HCEC 1CT (cell line): ENCODE results near the gene METTL26.

Experiments used
- DNase-seq: peaks from one replicate; pipeline ENCODE4 v3.0.0-alpha.2; 2017

The METTL26 gene

DNA sequence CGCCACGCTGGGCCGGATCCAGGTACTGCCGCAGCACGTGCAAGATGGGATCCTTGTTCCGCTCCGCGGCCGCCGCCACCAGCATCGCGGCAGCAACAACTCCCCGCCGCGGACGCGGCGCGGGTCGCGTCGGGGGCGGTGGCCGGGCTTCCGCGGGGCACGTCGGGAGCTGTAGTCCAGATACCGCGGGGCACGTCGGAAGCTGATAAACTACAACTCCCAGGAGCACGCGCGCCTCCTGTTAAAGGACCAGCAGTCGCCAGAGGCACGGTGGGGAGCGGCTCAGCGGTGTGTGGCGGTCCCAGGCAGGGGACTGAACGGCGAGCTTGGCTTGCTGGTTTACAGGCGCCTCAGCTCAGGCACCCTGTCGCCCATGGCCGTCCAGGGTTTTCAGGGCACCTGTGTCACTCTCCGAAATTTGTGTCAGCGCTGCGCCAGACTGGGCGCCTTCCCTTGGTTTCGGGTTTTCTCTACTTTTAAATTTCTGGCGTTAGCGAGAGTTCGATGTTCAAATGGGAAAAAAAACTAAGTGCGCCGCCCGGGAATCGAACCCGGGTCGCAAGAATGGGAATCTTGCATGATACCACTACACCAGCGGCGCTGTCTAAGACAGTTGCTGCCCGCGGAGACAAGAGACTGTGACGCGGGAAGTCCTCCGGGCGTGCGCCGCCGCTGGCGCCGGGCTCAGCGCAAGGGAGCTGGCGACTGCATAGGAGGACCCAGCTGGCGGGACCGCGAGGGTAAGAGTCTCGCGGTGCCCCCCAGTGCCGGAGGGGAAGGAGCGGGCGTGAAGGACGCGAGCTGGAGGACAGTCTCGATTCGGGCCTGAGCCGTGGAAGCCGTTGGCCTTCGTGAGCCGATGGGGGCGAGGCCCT is at the start of gene METTL26:
METTL26 (minus strand) TSS at position 100 of the 875 bp plus-strand sequence; CDS start at position 85, 15 bp downstream.
- DNase-seq: peak; percentile 93

DNA sequence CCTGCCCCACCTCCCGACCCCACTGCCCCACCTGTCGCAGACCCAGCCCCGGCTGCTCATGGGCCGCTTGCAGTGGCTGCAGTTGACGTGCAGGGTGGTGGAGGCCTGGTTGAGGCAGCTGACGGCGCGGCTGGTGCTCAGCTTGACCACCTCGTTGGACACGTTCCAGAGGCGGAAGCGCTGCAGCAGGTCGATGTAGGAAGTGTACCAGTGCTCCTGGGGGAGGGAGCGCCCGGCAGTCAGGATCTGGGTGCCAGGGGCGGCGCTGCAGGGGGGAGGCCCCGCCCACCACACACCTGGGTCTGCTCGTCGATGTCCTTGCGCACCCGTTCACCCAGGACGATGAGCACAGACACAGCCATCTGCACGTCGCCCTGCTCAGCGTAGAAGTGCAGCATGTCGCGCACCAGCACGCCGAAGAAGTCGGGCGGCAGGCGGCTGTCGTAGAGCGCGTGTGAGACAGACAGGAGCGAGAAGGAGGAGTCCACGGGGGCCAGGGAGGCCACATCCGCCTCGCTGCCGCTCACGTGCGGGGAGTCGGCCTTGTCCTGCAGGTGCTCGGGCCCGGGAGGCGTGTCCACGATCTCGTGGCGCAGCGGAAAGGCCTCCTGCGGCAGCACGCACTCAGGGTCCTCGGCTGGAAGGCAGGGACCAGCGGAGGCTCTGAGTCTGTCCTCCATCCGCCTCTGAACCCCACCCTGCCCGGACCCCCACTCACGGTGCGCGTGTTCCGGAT is 49.0 kb upstream of the METTL26 start:
- DNase-seq: no peak

DNA sequence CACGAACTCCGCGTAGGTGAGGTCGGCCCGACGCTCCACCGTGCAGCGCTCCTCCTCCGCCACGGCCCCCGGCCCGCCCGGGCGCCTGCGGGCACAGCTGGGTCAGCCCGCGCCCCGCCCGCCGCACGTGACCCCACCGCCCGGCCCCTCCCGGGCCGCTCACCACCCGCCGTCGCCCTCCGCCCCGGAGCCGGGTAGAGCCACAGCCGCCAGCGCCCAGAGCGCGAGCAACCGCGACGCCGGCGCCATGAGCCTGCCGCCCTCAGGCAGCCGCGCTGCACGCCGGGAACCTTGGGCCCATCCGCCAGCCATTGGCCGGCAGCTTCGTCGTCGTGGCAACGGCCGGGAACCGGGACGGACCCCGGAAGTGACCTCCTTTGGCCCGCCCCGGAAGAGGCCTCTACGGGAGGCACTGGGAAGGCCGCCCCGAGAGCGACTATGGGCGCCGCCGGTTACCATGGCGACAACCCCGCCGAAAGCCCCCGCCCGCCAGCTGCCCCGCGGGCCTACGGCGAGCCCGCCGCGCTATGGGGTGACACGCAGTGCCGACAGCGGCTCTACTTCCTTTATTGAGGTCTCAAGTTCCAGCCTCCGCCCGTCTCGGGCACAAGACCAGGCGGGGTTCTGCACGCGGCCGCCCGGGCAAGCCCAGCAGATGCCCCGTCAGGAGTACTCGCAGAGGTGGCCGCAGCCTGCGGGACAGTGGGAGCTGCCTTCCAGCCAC is 48.1 kb upstream of the METTL26 start, which contains the start of gene JMJD8:
JMJD8 (minus strand) TSS at position 264 of the 724 bp plus-strand sequence; CDS start at position 249, 15 bp downstream.
- DNase-seq: peak; percentile 83

DNA sequence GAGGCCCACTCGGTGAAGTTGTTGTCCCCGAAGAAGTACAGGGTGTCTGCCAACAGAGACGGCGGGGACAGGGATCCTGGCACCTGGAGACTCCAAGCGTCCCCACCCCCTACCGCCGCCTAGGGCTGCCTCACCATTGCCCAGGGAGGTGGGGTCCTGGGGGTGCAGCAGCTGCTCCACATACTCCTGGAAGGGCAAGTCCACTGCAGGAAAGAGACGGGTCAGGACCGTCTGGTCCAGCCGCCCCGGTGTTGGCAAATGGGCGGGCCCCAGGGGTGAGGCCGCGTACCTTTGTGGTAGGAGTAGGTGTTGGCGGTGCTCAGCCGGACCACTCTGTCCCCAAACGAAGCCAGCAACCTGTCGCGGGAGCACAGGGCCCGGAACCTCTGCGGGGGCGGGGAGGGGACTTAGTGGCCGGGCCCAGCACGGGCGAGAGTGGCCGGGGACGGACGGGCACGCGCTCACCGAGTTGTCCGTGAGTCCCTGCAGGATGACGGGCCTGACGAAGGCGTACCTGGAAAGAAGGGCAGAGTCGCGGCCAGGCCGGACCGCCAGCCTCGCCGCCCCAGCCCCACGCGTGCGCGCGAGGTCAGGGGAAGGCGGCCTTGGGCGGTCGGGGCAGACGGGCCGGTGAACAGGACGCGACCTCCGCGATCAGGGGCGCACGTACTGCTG is 47.4 kb upstream of the METTL26 start:
- DNase-seq: no peak

DNA sequence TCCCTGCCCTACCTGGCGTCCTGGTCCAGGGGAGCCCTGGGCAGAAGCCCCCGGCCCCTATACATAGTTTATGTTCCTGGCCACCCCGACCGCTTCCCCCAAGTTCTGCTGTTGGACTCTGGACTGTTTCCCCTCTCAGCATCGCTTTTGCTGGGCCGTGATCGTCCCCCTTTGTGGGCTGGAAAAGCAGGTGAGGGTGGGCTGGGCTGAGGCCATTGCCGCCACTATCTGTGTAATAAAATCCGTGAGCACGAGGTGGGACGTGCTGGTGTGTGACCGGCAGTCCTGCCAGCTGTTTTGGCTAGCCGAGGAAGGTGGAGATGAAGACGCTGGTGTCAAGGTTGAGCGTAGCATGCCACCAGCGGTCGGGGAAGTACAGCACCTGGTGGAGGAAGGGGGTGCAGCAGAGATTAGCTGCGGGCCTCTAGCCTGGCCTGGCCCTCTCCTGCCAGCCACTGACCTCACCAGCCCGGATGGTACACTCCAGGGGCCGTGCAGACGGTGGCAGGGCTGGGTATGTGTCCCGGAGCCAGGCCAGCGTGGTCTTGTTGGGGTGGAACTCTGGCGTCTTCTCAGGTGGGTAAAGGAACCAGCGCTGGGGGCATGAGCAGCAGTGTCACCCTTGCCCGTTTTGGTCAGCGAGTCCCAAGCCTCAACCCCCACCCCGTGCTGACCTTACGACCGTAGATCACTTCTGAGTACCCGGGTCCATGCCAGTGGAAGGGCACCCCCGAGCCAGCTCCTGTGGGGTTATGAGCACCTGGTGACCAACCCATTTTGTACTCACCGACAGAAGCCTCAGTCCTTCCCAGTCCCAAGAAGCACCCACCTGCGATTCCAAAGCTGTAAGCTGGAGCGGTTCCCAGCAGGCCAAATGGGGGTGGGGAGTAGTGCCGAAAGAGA is 46.6 kb upstream of the METTL26 start:
- DNase-seq: no peak

DNA sequence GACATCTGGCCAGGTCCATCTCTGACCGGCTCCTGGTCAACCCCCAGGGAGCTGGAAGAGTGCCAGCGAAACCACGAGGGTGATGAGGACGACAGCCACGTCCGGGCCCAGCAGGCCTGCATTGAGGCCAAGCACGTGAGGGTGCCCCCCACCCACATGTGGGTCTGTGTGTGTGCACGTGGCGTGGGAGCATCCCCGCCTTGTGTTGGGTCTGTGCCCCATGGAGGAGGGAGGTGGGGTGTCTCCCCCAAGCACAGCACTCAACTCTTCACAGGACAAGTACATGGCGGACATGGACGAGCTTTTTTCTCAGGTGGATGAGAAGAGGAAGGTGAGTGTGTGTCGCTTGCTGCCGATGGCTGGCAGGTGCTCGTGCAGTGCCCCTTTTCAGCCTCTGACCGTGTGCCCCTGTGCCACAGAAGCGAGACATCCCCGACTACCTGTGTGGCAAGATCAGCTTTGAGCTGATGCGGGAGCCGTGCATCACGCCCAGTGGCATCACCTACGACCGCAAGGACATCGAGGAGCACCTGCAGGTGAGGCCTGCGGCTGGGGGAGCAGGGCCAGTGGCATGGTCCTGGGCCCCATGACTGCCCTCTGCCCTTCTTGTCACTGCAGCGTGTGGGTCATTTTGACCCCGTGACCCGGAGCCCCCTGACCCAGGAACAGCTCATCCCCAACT is 45.8 kb upstream of the METTL26 start:
- no peak for DNase-seq

DNA sequence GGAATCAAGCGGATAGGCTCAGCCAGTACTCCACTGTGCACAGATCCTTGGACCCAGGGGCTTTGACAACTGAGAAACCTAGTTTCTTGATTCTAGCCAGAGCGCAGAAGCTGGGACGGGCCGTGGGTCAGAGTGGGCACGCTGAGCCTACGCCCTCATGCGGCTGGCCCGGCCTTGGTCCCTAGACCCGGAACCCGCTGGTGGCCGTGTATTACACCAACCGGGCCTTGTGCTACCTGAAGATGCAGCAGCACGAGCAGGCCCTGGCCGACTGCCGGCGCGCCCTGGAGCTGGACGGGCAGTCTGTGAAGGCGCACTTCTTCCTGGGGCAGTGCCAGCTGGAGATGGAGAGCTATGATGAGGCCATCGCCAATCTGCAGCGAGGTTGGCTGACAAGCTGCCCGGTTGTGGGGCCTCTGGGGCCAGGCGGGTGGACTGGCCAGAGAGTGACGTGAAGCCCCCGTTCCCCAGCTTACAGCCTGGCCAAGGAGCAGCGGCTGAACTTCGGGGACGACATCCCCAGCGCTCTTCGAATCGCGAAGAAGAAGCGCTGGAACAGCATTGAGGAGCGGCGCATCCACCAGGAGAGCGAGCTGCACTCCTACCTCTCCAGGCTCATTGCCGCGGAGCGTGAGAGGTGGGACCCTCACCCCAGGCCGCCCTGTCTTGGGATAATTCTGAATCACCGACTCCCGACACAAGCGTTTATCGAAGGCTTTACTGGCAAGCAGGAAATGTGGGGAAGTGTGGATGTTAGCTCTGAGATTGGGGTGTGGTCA is 45.1 kb upstream of the METTL26 start:
- DNase-seq: peak; percentile 21

DNA sequence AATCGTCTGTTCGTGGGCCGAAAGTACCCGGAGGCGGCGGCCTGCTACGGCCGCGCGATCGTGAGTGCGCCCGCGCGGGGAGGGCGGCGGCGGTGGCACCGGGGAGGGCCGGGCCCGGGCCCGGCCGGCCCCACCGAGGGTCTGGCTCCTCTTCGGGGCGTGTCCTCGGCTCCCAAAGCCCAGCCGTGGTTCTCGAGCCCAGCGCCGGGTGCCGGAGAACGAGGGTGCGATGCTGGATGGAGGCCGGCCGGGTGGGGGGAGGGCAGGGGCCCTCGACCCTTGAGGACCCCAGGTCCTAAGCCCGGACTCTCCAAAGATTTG is 44.5 kb upstream of the METTL26 start:
- no peak for DNase-seq

DNA sequence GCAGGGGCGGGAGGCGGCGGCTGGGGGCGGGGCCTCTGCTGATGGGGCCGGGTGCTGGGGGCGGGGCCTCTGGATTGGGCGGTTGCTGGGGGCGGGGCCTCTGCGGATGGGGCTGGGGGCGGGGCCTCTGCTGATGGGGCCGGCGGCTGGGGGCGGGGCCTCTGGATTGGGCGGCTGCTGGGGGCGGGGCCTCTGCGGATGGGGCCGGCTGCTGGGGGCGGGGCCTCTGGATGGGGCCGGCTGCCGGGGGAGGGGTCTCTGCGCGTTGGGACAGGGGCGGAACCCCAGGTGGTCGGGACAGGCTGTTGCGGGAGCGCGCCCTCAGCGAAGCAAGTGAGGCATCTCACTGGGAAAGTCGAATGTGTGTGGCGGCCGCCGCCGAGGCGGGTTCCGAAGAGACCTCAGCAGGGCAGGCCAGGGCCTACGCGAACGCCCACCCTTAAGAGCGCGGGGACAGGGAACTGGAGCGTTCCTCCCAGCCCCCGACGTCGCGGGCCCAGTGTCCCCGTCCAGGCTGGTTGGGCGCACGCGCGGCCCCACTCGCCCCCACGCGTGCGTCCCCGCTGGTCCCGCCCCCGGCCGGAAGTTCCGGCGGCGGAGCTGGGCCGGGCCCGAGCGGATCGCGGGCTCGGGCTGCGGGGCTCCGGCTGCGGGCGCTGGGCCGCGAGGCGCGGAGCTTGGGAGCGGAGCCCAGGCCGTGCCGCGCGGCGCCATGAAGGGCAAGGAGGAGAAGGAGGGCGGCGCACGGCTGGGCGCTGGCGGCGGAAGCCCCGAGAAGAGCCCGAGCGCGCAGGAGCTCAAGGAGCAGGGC is 43.9 kb upstream of the METTL26 start, which contains the start of gene STUB1:
STUB1 (plus strand) TSS at position 597 of the 811 bp plus-strand sequence; CDS start at position 713, 116 bp downstream.
- peak; percentile 73 for DNase-seq

DNA sequence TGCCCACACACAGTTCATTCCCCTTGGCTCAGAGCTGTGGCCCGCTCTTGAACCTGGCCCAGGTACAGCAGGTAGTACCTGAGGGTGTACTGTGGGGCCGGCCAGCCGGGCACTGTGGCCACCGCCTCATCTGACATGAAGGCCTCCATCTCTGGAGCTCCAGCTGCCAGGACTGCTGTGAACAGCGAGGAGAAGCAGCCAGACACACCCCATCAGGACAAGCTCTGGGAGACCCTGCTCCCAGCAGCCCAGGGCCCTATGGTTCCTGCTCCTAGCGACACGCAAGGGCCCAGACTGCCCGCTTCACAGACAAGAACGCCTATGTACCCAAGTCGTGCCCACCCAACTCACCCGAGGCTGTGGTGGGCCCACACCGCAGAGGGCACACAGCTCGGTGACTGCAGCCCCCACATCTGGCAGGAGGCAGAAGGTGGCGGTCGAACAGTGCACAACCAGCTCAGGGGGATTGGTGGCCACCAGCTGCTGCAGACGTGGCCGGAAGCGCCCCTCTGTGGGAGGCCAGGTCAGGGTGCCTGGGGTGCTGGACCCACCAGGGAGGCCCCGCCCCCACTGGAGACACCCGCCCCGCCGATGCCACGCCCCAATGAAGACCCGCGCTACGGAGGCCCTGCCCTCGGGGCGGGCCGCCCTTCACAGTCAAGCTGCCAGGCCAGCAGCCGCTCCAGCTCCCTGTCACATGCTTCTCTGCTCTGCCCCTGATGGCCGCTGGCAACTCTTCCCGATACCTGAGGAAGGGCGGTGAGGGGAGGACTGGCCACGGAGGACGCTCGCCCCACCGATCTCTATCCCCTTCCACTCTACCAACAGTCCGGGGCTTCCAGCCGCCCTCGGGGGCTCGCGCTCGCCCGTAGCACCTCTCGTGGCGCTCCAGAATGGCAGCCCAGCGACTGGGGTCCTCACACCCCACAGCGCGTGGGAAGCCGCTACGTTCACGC is 43.0 kb upstream of the METTL26 start:
- no peak for DNase-seq

DNA sequence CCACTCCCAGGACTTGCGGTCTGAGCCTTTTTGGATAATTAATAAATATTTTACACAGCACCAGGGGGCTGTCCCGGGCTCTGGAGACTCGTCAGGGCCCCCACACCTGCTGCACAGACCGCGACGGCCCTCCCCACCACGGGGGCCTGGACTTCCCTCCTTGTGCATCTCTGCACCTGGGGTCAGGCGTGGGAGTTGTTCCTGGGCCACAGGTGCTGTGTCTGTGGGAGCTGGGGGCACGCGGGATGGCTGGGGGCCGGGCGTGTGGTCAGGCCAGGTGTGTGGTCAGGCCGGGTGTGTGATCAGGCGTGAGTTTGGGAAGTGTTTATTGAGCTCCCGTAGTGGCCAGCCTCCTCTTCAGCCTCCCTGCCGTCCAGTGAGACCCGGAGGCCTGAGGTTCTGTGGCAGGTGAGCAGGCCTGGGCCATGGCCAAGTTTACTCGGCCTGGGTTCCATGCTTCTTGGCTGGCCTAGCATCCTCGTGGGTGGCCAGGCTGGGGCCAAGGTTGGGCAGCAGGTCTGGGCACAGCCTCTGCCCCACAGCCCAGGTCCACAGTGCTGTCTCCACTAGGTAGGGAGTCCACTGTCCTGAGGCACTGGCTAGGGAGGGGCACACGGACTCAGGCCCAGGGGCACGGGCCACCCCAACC is 42.2 kb upstream of the METTL26 start:
- DNase-seq: no peak

DNA sequence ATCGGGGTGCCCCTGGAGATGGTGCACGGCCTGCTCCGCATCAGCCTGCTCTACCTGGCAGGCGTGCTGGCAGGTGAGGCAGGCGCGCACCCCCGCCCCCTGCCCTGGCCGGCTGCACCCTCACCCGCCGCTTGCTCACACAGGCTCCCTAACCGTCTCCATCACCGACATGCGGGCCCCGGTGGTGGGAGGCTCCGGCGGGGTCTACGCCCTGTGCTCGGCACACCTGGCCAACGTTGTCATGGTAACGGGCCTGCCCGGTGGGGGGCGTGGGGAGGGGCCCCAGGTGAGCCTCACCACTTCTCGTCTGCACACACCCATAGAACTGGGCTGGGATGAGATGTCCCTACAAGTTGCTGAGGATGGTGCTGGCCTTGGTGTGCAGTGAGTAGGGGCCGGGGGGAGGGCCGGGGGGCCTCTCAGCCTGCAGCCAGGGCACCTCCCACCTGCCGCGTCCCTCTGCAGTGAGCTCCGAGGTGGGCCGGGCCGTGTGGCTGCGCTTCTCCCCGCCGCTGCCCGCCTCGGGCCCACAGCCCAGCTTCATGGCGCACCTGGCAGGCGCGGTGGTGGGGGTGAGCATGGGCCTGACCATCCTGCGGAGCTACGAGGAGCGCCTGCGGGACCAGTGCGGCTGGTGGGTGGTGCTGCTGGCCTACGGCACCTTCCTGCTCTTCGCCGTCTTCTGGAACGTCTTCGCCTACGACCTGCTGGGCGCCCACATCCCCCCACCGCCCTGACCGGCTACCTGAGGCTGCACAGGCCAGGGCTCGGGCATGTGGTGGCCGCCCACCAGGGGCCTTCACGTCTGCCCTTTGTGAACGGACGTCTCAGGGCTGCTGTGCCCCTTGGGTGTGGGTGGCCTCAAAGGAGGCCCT is 41.4 kb upstream of the METTL26 start:
- no peak for DNase-seq

DNA sequence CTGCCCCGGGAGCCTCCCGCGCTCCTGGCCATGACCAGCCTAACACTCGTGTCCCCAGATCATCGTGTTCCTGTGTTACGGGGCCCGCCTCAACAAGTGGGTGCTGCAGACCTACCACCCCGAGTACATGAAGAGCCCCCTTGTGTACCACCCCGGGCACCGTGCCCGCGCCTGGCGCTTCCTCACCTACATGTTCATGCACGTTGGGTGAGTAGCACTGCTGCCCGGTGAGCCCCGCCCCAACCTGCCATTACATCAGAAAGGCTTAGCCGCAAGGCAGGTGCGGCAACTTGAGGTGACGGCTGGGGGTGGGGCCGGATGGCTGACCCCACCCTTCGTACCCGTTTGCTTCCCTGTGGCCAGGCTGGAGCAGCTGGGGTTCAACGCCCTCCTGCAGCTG is 40.8 kb upstream of the METTL26 start:
- DNase-seq: no peak

DNA sequence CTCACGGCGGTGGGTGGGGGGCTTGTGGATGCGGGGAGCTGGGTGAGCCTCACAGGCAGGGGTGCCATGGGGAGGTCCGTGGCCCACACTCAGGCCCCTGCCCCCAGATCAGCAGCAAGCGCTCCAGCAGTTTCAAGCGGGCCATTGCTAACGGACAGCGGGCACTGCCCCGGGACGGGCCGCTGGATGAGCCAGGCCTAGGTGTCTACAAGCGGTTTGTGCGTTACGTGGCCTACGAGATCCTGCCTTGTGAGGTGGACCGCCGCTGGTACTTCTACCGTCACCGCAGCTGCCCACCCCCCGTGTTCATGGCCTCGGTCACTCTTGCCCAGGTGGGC is 40.4 kb upstream of the METTL26 start:
- DNase-seq: no peak

DNA sequence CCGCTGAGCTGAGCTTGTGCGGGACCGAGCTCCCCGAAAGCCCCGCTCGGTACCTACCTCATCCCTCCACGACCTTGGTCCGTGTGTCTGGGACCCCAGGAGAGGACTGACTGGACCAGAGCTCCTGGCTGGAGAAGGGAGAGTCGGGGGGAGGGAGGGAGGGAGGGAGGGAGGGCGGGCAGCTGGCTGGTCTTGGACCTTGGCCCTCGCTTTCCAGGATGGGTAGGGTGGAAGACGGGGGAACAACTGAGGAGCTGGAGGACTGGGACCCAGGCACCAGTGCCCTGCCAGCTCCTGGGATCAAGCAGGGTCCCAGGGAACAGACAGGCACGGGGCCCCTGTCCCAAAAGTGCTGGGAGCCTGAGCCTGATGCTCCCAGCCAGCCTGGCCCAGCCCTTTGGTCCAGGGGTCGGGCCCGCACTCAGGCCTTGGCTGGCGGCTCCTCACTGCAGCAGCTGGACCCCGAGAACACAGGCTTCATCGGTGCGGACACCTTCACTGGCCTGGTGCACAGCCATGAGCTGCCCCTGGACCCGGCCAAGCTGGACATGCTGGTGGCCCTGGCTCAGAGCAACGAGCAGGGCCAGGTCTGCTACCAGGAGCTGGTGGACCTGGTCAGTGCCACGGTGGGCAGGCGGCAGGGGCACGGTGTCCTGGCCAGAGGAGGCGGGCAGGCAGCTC is 39.9 kb upstream of the METTL26 start:
- no peak for DNase-seq
